A673 (cell line): Measurements from ENCODE around the gene PROM1.

Source experiments
- EZH2 ChIP-seq: fragments of 200-600 bp; sonication (generic); IDR thresholded peaks from 2 replicates; pipeline ENCODE4 v1.6.1; 2017; ENCODE audit warnings: borderline replicate concordance, low read depth, mild to moderate bottlenecking, mixed read lengths, antibody characterized with exemption, low read length; ENCODE audit not compliant: poor library complexity, severe bottlenecking
- TF ChIP-seq, protein P1 (sequence below): fragments of 300-800, 200-600 bp; sonication (generic); conservative IDR thresholded peaks from 2 replicates; pipeline ENCODE4 v1.5.1; 2017; ENCODE audit warnings: low read depth, mild to moderate bottlenecking, antibody characterized with exemption, low read length, moderate library complexity, mixed read lengths

DNA sequence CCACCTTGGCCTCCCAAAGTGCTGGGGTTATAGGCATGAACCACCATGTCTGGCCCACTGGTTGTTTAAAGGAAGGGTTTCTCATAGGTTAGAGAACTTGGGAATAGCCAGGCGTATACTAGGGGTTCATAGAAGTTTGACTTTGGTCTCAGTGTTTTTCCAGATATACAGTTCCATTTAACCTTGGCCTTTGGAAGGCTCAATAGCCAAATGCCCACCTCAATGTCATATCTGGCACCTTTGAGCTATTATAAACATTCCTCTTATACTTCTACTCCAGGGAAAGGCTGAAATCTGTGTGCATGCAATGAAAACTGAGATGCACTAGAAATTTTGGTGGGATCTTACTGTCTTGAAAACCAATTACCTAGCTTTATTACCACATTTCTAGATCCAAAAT lies 47.5 kb upstream of the PROM1 start:
- no peak for TF ChIP-seq EZH2
- TF ChIP-seq, protein P1, sequence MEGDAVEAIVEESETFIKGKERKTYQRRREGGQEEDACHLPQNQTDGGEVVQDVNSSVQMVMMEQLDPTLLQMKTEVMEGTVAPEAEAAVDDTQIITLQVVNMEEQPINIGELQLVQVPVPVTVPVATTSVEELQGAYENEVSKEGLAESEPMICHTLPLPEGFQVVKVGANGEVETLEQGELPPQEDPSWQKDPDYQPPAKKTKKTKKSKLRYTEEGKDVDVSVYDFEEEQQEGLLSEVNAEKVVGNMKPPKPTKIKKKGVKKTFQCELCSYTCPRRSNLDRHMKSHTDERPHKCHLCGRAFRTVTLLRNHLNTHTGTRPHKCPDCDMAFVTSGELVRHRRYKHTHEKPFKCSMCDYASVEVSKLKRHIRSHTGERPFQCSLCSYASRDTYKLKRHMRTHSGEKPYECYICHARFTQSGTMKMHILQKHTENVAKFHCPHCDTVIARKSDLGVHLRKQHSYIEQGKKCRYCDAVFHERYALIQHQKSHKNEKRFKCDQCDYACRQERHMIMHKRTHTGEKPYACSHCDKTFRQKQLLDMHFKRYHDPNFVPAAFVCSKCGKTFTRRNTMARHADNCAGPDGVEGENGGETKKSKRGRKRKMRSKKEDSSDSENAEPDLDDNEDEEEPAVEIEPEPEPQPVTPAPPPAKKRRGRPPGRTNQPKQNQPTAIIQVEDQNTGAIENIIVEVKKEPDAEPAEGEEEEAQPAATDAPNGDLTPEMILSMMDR, result no peak
